ENCODE data around the gene RBM15. TPM values are rescaled to one million over a fixed set of nuclear protein-coding genes. Genes with fewer than 3 reads are reported as not detected.

RBM15 gene
- polyA plus RNA-seq, 1 of the 3 experiments (the other 2 are of a cell fraction), result 3.8 TPM

GRCh38 chr1:110305900-110306420, 33.2 kb upstream of the RBM15 start (continued):
- TF ChIP-seq USF1 (IDR thresholded peaks at IDR 0.05; ENCODE audit: borderline replicate concordance, low read depth) (no peak), USF2 (IDR thresholded peaks at IDR 0.05; ENCODE audit: borderline replicate concordance, low read depth, low read length) (no peak)

GRCh38 chr1:110307239-110307974, 31.8 kb upstream of the RBM15 start:
- Histone ChIP-seq H3K9me3 (no peaks in the 10 kb centered on the region), H3K79me2 (ENCODE audit: insufficient read depth) (no peaks in the 10 kb centered on the region), H3K36me3 (replicated peaks in 1 of 2; ENCODE audit: control insufficient read depth in 1 of 2, insufficient read depth in 2 of 2, low read length in 1 of 2) (no peaks in the 10 kb centered on the region), H2AFZ (ENCODE audit: low read depth) (no peak overlapping the region), H3K4me1 (ENCODE audit: control insufficient read depth in 1 of 2, insufficient read depth in 2 of 2, low read depth in 1 of 2, low read length in 1 of 2) (peaks cover 0 to 2% of the 10 kb centered on the region in 2 experiments; a peak in 1 of 4 replicates), H3K27me3 (ENCODE audit: insufficient read depth) (no peaks in the 10 kb centered on the region; the same call in 1 of the 2 replicates), H3K9ac (no peak overlapping the region), H4K20me1 (ENCODE audit: insufficient read depth) (no peaks in the 10 kb centered on the region), H3K4me2 (no peak overlapping the region), H3K4me3 (ENCODE audit: low read depth in 2 of 2, low read length in 1 of 2) (no peak overlapping the region), H3K9me2 (no peaks in the 10 kb centered on the region), H3F3A (replicated peaks; ENCODE audit: insufficient read depth) (no peaks in the 10 kb centered on the region), H3K27ac (ENCODE audit: low read depth in 2 of 2, low read length in 1 of 2) (no peak overlapping the region)
- TF ChIP-seq TEAD4 (IDR thresholded peaks at IDR 0.05; ENCODE audit: borderline replicate concordance, insufficient read depth) (no peak), EZH2phosphoT487 (IDR thresholded peaks at IDR 0.05; ENCODE audit: borderline replicate concordance, low read depth) (no peak), USF1 (IDR thresholded peaks at IDR 0.05; ENCODE audit: borderline replicate concordance, low read depth) (no peak), RCOR1 (IDR thresholded peaks at IDR 0.05; ENCODE audit: low read length) (no peak), YY1 (IDR thresholded peaks at IDR 0.05; ENCODE audit: low read depth) (no peak), MEF2A (IDR thresholded peaks at IDR 0.05; ENCODE audit: borderline replicate concordance, low read depth) (no peak), USF2 (IDR thresholded peaks at IDR 0.05; ENCODE audit: borderline replicate concordance, low read depth, low read length) (no peak), NRF1 (IDR thresholded peaks at IDR 0.05; ENCODE audit: low read depth, low read length) (no peak), GATA2 (CRISPR knock-in tag; IDR thresholded peaks at IDR 0.05) (no peak), IRF3 (IDR thresholded peaks at IDR 0.05; ENCODE audit: low read depth, low read length) (no peak), CTCF (IDR thresholded peaks at IDR 0.05) (no peak), GABPA (IDR thresholded peaks at IDR 0.05; ENCODE audit: low read depth) (no peak), REST (IDR thresholded peaks at IDR 0.05; ENCODE audit: low read depth, low read length) (no peak), TAF1 (IDR thresholded peaks at IDR 0.05; ENCODE audit: borderline replicate concordance, low read depth, low read length) (no peak)
- ChIA-PET CTCF (interaction anchor here (1.1 to 32.6 kb wide), 4 partner anchors 99 to 189 kb away, joined by 3 to 1300 read pairs (median 6); partner anchors contain the start of gene KCNC4), POLR2A (no interaction called here)
- WGBS (ENCODE audit: low lambda C conversion rate), result 65% methylated on average over 4 of the region's 11 CpGs
- DNase-seq, result no peak

Data from SK-N-SH (cell line).